H1 (cell line): ENCODE measurements around the gene PCDH9. TPM values are rescaled to one million over a fixed set of nuclear protein-coding genes. Genes with fewer than 3 reads are reported as not detected.

Experiments
- CTCF ChIA-PET: fragments of 300-600 bp; sonication (Branson Sonifier 250); formaldehyde crosslinking; loops from one replicate; lab custom pipeline; 2021; ENCODE audit not compliant: partially characterized antibody; lab: Charles Lee
- POLR2A ChIA-PET: fragments of 300-600 bp; sonication (Branson Sonifier 250); formaldehyde crosslinking; loops from one replicate; lab custom pipeline; 2021; ENCODE audit warnings: inconsistent platforms; ENCODE audit not compliant: partially characterized antibody; lab: Charles Lee
- DNase-seq, 2 experiments: peaks; one replicate each; pipeline versions ENCODE4 v3.0.0 to v3.0.0-alpha.2; 2010 to 2022; ENCODE audit warnings: low spot score in 2 of 2, low read depth in 1 of 2, mixed read lengths in 1 of 2
- FAIRE-seq: peaks from 2 replicates; lab custom pipeline; 2011; peaks lifted over from hg19 to GRCh38; lab: Jason Lieb, UNC
- H2AFZ ChIP-seq: 2 replicates; pipeline ENCODE4 v1.8.1; 2012; ENCODE audit warnings: low read length, inconsistent platforms
- H2AK5ac ChIP-seq: 2 replicates; pipeline ENCODE4 v1.6.1; 2013; ENCODE audit warnings: low read depth, low read length
- H2BK120ac ChIP-seq: replicated peaks from 2 replicates; pipeline ENCODE3; 2013; ENCODE audit warnings: low read depth, low read length, inconsistent platforms
- H2BK12ac ChIP-seq: 2 replicates; pipeline ENCODE4 v1.6.1; 2013; ENCODE audit warnings: low read depth, low read length
- H2BK15ac ChIP-seq: 2 replicates; pipeline ENCODE4 v1.6.1; 2013; ENCODE audit warnings: low read length
- H2BK20ac ChIP-seq: 2 replicates; pipeline ENCODE4 v1.6.1; 2013; ENCODE audit warnings: low read length
- H2BK5ac ChIP-seq: 2 replicates; pipeline ENCODE4 v1.6.1; 2013; ENCODE audit warnings: low read depth, low read length
- H3K14ac ChIP-seq: 2 replicates; pipeline ENCODE4 v1.6.1; 2013; ENCODE audit warnings: inconsistent platforms; ENCODE audit not compliant: insufficient read length
- H3K18ac ChIP-seq: 2 replicates; pipeline ENCODE4 v1.6.1; 2013; ENCODE audit warnings: low read length; ENCODE audit errors: extremely low read depth
- H3K23ac ChIP-seq: 2 replicates; pipeline ENCODE4 v1.6.1; 2013; ENCODE audit warnings: inconsistent platforms; ENCODE audit not compliant: insufficient read length
- H3K23me2 ChIP-seq: 2 replicates; pipeline ENCODE4 v1.6.1; 2013; ENCODE audit warnings: low read depth, low read length
- H3K27ac ChIP-seq: 2 replicates; pipeline ENCODE4 v1.6.1; 2011; ENCODE audit warnings: low read depth, low read length, inconsistent platforms
- H3K27me3 ChIP-seq, 4 experiments: replicated peaks in 1 of 4; 1 replicate in 1 of 4; 2 replicates in 3 of 4; pipeline versions ENCODE4 v1.6.1 to v1.8.1; 2011 to 2013; ENCODE audit warnings: low read length in 3 of 4, mild to moderate bottlenecking in 3 of 4, inconsistent platforms in 2 of 4, mixed read lengths in 2 of 4, moderate library complexity in 1 of 4; ENCODE audit not compliant: control insufficient read depth in 3 of 4, insufficient read depth in 3 of 4; ENCODE audit errors: extremely low read depth in 1 of 4
- H3K36me3 ChIP-seq, 4 experiments: 2 replicates each; pipeline versions ENCODE4 v1.6.1 to v1.8.1; 2011 to 2013; ENCODE audit warnings: mild to moderate bottlenecking in 4 of 4, low read length in 3 of 4, moderate library complexity in 2 of 4, control low read depth in 1 of 4, inconsistent platforms in 1 of 4; ENCODE audit not compliant: insufficient read depth in 4 of 4, control insufficient read depth in 2 of 4
- H3K4ac ChIP-seq: replicated peaks from 2 replicates; pipeline ENCODE3; 2013; ENCODE audit warnings: low read length, low read depth, mixed read lengths, inconsistent platforms; ENCODE audit not compliant: insufficient read length
- H3K4me1 ChIP-seq, 4 experiments: replicated peaks in 1 of 4; 1 replicate in 1 of 4; 2 replicates in 3 of 4; pipeline versions ENCODE4 v1.6.1 to v1.8.1; 2011 to 2013; ENCODE audit warnings: low read length in 3 of 4, inconsistent platforms in 2 of 4, mixed read lengths in 1 of 4; ENCODE audit not compliant: insufficient read depth in 4 of 4, control insufficient read depth in 3 of 4
- H3K4me2 ChIP-seq, 2 experiments: 2 replicates each; pipeline versions ENCODE4 v1.6.1 to v1.8.1; 2011 to 2013; ENCODE audit warnings: low read depth in 2 of 2, low read length in 2 of 2, control low read depth in 1 of 2, inconsistent platforms in 1 of 2, mild to moderate bottlenecking in 1 of 2; ENCODE audit not compliant: insufficient read depth in 1 of 2
- H3K4me3 ChIP-seq, 4 experiments: fragments of 200-600, 300-600 bp in 1 of 4; sonication (generic), shearing (Covaris generic), sonication (Bioruptor Twin) in 1 of 4; 2 replicates each; pipeline versions ENCODE4 v1.5.1 to v1.8.1; 2011 to 2016; ENCODE audit warnings: low read length in 4 of 4, low read depth in 3 of 4, control low read depth in 2 of 4, inconsistent platforms in 2 of 4, mild to moderate bottlenecking in 2 of 4, mixed read lengths in 1 of 4, moderate library complexity in 1 of 4; ENCODE audit not compliant: insufficient read depth in 2 of 4; ENCODE audit errors: extremely low read depth in 1 of 4
- H3K56ac ChIP-seq: replicated peaks from 2 replicates; pipeline ENCODE3; 2013; ENCODE audit warnings: low read depth, mild to moderate bottlenecking, mixed read lengths, low read length, inconsistent platforms; ENCODE audit not compliant: insufficient read length
- H3K79me1 ChIP-seq: 2 replicates; pipeline ENCODE4 v1.6.1; 2013; ENCODE audit warnings: low read depth, low read length, control low read depth
- H3K79me2 ChIP-seq, 2 experiments: 2 replicates each; pipeline versions ENCODE4 v1.6.1 to v1.8.1; 2012 to 2013; ENCODE audit warnings: low read length in 2 of 2, mild to moderate bottlenecking in 2 of 2, inconsistent platforms in 1 of 2; ENCODE audit not compliant: insufficient read depth in 2 of 2, control insufficient read depth in 1 of 2
- H3K9ac ChIP-seq, 4 experiments: replicated peaks in 1 of 4; 1 replicate in 1 of 4; 2 replicates in 3 of 4; pipeline versions ENCODE4 v1.6.1 to v1.8.1; 2011 to 2013; ENCODE audit warnings: low read depth in 3 of 4, low read length in 3 of 4, control low read depth in 2 of 4, mild to moderate bottlenecking in 2 of 4, moderate library complexity in 2 of 4, inconsistent platforms in 1 of 4; ENCODE audit errors: extremely low read depth in 1 of 4
- H3K9me3 ChIP-seq, 2 experiments: 2 replicates each; pipeline versions ENCODE4 v1.6.1 to v1.8.1; 2012 to 2013; ENCODE audit warnings: mild to moderate bottlenecking in 2 of 2, moderate library complexity in 2 of 2, control low read depth in 1 of 2, inconsistent platforms in 1 of 2, low read depth in 1 of 2, low read length in 1 of 2, mixed read lengths in 1 of 2; ENCODE audit not compliant: insufficient read depth in 2 of 2
- H4K20me1 ChIP-seq, 2 experiments: replicated peaks in 1 of 2; 2 replicates each; pipeline versions ENCODE3 to v1.8.1; 2011 to 2013; ENCODE audit warnings: inconsistent platforms in 2 of 2, low read length in 2 of 2, mild to moderate bottlenecking in 1 of 2; ENCODE audit not compliant: insufficient read depth in 2 of 2, control insufficient read depth in 1 of 2
- H4K5ac ChIP-seq: 2 replicates; pipeline ENCODE4 v1.6.1; 2013; ENCODE audit warnings: low read length, low read depth, mixed read lengths, inconsistent platforms; ENCODE audit not compliant: insufficient read length
- H4K8ac ChIP-seq: 2 replicates; pipeline ENCODE4 v1.8.0; 2013; ENCODE audit warnings: mild to moderate bottlenecking, moderate library complexity, low read length, inconsistent platforms; ENCODE audit not compliant: insufficient read depth; ENCODE audit errors: extremely low read depth
- H4K91ac ChIP-seq: replicated peaks from 2 replicates; pipeline ENCODE3; 2013; ENCODE audit warnings: low read length, mixed read lengths, inconsistent platforms; ENCODE audit not compliant: insufficient read length
- ATF2 ChIP-seq: IDR thresholded peaks from 2 replicates; pipeline ENCODE4 v1.6.1; 2012; ENCODE audit warnings: low read length, inconsistent platforms
- RBBP5 ChIP-seq: IDR thresholded peaks from 2 replicates; pipeline ENCODE4 v1.7.1; 2012; ENCODE audit warnings: low read depth, mild to moderate bottlenecking, inconsistent platforms, low read length, moderate library complexity, borderline replicate concordance
- WGBS, 2 experiments: shearing (Covaris generic) in 1 of 2; methylation state at CpG; one replicate each; pipeline versions ENCODE4 v1.1.6 to v1.1.7; 2013 to 2015; ENCODE audit warnings: low lambda C conversion rate in 2 of 2, mixed read lengths in 2 of 2, inconsistent platforms in 1 of 2, low coverage in 1 of 2, missing lambda C conversion rate in 1 of 2; ENCODE audit not compliant: insufficient replicate concordance in 2 of 2, insufficient coverage in 1 of 2, insufficient read length in 1 of 2; ENCODE audit errors: extremely low coverage in 1 of 2, missing lambda C conversion rate in 1 of 2; 5-methylcytosine and 5-hydroxymethylcytosine counted together
- polyA plus RNA-seq, 7 experiments: library from polyadenylated mRNA; depleted of rRNA in 3 of 7; stranded (reverse) in 5 of 7; unstranded in 2 of 7; fragments of >200 nt in 5 of 7; fragments of 200-250 nt in 2 of 7; gene quantifications; 1 replicate in 5 of 7; 2 replicates in 1 of 7; 4 replicates in 1 of 7; pipeline versions ENCODE4 v1.2.1 to v1.2.3, GENCODE V29; 2011 to 2013; ENCODE audit warnings: missing spikeins in 2 of 7, mixed read lengths in 2 of 7
- total RNA-seq: library from RNA; stranded (reverse); fragmentation: NEBNext Ultra II Directional; extraction: Animal tissue kit (Norgen Biotek cat#: 25700); gene quantifications from 2 replicates; pipeline ENCODE4 v1.2.1, GENCODE V29; 2021
- TF ChIP-seq, protein P1 (sequence below): IDR thresholded peaks from 2 replicates; pipeline ENCODE4 v1.6.1; 2011; ENCODE audit warnings: low read depth, mild to moderate bottlenecking, low read length; ENCODE audit not compliant: insufficient read depth
- TF ChIP-seq, protein P2 (sequence below): IDR thresholded peaks from 2 replicates; pipeline ENCODE4 v1.6.1; 2011; ENCODE audit warnings: low read length, improper control_type of control experiment

Gene PCDH9
- total and polyA plus RNA-seq, 2 of the 8 experiments (the other 6 are each of a cell fraction or from before 2014, with no cell fraction given), result 0.12 to 0.60 TPM

DNA sequence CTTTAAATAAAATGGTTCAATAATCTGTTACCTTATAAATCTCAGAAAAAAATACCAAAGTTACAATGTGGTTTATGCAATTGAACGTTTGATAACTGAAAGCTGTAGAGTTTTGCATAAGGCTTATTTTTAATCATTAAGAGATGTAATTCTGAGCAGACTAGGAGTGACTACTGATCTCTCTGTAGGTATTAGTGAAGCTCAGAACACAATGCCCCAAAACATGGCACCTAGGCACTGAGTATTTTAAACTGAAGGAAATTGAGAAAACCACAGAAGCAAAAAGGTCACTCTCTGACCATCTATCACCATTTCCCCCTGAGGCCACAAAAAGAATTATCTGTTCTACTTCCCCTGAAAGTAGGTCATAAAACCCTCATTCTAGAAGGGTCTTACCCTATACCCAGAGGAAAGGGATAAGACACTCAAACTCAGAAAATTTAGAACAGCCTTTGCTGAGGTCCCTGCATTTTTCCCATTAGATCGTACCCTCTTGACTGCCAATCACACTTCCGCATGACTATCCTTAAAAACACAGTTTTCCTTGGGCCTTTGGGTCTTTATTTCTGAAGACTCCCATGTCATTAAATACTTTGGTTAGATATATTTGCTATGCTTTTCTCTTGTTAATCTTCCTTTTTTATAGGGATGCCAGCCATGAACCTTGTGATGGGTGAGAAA, 158.1 kb downstream of the PCDH9 start:
- Histone ChIP-seq H3K4me2 (no peak overlapping the region), H3K27ac (no peak overlapping the region), H2BK5ac (no peak overlapping the region), H3K27me3 (no peaks in the 10 kb centered on the region), H2AFZ (no peak overlapping the region), H3K14ac (no peak overlapping the region), H2BK120ac (no peak overlapping the region), H3K36me3 (no peaks in the 10 kb centered on the region), H4K91ac (no peak overlapping the region), H3K56ac (no peak overlapping the region), H4K5ac (no peak overlapping the region), H3K4me1 (no peaks in the 10 kb centered on the region), H3K18ac (no peak overlapping the region), H2AK5ac (no peak overlapping the region), H4K8ac (no peak overlapping the region), H3K23ac (no peak overlapping the region), H3K4ac (no peak overlapping the region), H3K9me3 (no peaks in the 10 kb centered on the region), H3K23me2 (no peaks in the 10 kb centered on the region), H2BK20ac (no peak overlapping the region), H4K20me1 (no peaks in the 10 kb centered on the region), H3K79me1 (no peaks in the 10 kb centered on the region), H2BK15ac (no peak overlapping the region), H3K9ac (no peak overlapping the region), H3K4me3 (no peak overlapping the region), H3K79me2 (no peaks in the 10 kb centered on the region), H2BK12ac (no peak overlapping the region)
- ChIA-PET CTCF (interaction anchor here (1.1 kb wide), 1 partner anchor 9 kb away, joined by 3 read pairs; no protein-coding TSS in a partner anchor), POLR2A (no interaction called here)
- no peak for TF ChIP-seq ATF2
- TF ChIP-seq RBBP5, result no peak
- TF ChIP-seq, protein P1, sequence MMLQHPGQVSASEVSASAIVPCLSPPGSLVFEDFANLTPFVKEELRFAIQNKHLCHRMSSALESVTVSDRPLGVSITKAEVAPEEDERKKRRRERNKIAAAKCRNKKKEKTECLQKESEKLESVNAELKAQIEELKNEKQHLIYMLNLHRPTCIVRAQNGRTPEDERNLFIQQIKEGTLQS, result no peak
- TF ChIP-seq, protein P2, sequence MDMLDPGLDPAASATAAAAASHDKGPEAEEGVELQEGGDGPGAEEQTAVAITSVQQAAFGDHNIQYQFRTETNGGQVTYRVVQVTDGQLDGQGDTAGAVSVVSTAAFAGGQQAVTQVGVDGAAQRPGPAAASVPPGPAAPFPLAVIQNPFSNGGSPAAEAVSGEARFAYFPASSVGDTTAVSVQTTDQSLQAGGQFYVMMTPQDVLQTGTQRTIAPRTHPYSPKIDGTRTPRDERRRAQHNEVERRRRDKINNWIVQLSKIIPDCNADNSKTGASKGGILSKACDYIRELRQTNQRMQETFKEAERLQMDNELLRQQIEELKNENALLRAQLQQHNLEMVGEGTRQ, result no peak
- DNase-seq (no peak), FAIRE-seq (no peak)
- 92% methylated on average over 3 of the region's 3 CpGs; no CpG with 5 or more reads in 1 of the 2 experiments for WGBS, 2 experiments
